Embryonic facial prominence (tissue), 1 donor: ENCODE results near the gene SPECC1L.

Source experiments
- DNase-seq: peaks from one replicate; pipeline ENCODE4 v3.0.0-alpha.2; 2016; ENCODE audit errors: extremely low spot score

SPECC1L gene

GRCh38 chr22:24442352-24442744 lies 171.7 kb downstream of the SPECC1L start:
- no peak for DNase-seq

GRCh38 chr22:24443668-24444067 lies 173.0 kb downstream of the SPECC1L start:
- DNase-seq = no peak

- DNase-seq = no peak
Observed at GRCh38 chr22:24444251-24444650, 173.6 kb downstream of the SPECC1L start.

GRCh38 chr22:24444729-24445466 lies 174.3 kb downstream of the SPECC1L start:
- DNase-seq = no peak

- no peak for DNase-seq
Observed at GRCh38 chr22:24445481-24446259, 175.0 kb downstream of the SPECC1L start.

- DNase-seq = no peak
Observed at GRCh38 chr22:24446260-24446611, 175.6 kb downstream of the SPECC1L start.

GRCh38 chr22:24450610-24451009 lies 180.0 kb downstream of the SPECC1L start:
- no peak for DNase-seq

GRCh38 chr22:24451162-24451561 lies 180.5 kb downstream of the SPECC1L start:
- DNase-seq = no peak

- DNase-seq = no peak
Observed at GRCh38 chr22:24453853-24454252, 183.2 kb downstream of the SPECC1L start.

GRCh38 chr22:24455039-24455438 lies 184.4 kb downstream of the SPECC1L start:
- no peak for DNase-seq

GRCh38 chr22:24455751-24456426 lies 185.3 kb downstream of the SPECC1L start:
- DNase-seq = no peak

- no peak for DNase-seq
Observed at GRCh38 chr22:24457894-24458420, 187.3 kb downstream of the SPECC1L start.

- DNase-seq = no peak
Observed at GRCh38 chr22:24459911-24460310, 189.3 kb downstream of the SPECC1L start.

- DNase-seq = no peak
Observed at GRCh38 chr22:24460418-24461089, 189.9 kb downstream of the SPECC1L start.

- DNase-seq = no peak
Observed at GRCh38 chr22:24463071-24463760, 192.6 kb downstream of the SPECC1L start.

GRCh38 chr22:24465566-24465965 lies 194.9 kb downstream of the SPECC1L start:
- no peak for DNase-seq

- DNase-seq = no peak
Observed at GRCh38 chr22:24465975-24466374, 195.3 kb downstream of the SPECC1L start.

- DNase-seq = no peak
Observed at GRCh38 chr22:24466716-24467328, 196.2 kb downstream of the SPECC1L start.

- no peak for DNase-seq
Observed at GRCh38 chr22:24467340-24467739, 196.7 kb downstream of the SPECC1L start.
